ENCODE measurements around the gene BLID.
A peak's percentile ranks its signal among the peaks of the same experiment; 100 is the strongest.

Gene BLID

DNA sequence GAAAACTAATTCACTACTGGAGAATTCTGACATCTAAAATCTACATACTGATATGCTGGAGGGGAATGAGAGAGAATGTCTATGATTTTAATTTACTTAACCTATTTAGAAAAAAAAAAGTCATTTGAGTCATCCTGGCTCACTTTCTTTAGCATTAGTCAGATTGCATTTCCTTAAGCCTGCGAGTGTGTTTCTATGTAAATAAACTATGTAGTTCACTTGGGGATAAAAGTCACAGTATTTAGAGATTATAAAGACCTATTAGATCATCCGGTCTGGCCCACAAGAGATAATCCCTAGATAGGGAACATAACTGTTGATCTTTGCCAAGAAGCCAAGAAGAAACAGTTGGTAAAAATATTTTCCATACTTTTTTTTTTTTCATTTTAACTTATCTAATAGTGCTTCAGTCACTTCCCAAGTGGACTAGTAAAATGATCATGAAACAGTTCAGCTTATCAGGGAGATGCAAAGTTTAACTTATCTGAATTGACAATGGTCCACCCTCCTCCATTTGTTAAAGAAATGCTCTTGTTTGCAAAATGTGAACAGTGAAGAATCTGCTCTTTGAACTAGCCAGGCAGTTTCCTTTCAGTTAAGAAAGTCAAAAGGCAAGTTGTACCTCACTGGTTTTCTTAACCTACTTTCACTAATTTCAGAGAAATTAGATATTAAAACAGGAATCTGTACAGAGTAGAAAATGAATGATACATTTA lies 21.2 kb upstream of the BLID start:
- peaks cover 53% of the 10 kb centered on the region for H3K4me1 Mint-ChIP-seq
- H3K9me3 Mint-ChIP-seq, result no peaks in the 10 kb centered on the region
- no peaks in the 10 kb centered on the region for H3K36me3 Mint-ChIP-seq (ENCODE audit: low read depth)
- no peak for TF ChIP-seq CTCF (IDR thresholded peaks at IDR 0.05; ENCODE audit: unreplicated experiment in 3 of 3)
- no peaks in the 10 kb centered on the region for H3K27me3 Mint-ChIP-seq (ENCODE audit: low read depth)
- no peak overlapping the region for H3K4me3 Mint-ChIP-seq
- H3K27ac Mint-ChIP-seq, result peak overlapping the region in 2 of 3 experiments; percentile 44 to 59

- Mint-ChIP-seq H3K27ac (no peak overlapping the region), H3K4me1 (peaks cover 6% of the 10 kb centered on the region), H3K36me3 (ENCODE audit: low read depth) (peaks cover 5% of the 10 kb centered on the region), H3K27me3 (ENCODE audit: low read depth) (no peaks in the 10 kb centered on the region), H3K4me3 (no peak overlapping the region), H3K9me3 (no peaks in the 10 kb centered on the region)
- TF ChIP-seq CTCF (IDR thresholded peaks at IDR 0.05; ENCODE audit: unreplicated experiment in 3 of 3), result no peak
Measured at GRCh38 chr11:122131126-122131525, 15.1 kb upstream of the BLID start.

GRCh38 chr11:122128146-122128545 lies 12.1 kb upstream of the BLID start:
- H3K27ac Mint-ChIP-seq, result peak overlapping the region in 1 of 3 experiments; percentile 22
- H3K4me3 Mint-ChIP-seq, result no peak overlapping the region
- H3K27me3 Mint-ChIP-seq (ENCODE audit: low read depth), result no peaks in the 10 kb centered on the region
- H3K36me3 Mint-ChIP-seq (ENCODE audit: low read depth), result peaks cover 5% of the 10 kb centered on the region
- H3K9me3 Mint-ChIP-seq, result no peaks in the 10 kb centered on the region
- TF ChIP-seq CTCF (IDR thresholded peaks at IDR 0.05; ENCODE audit: unreplicated experiment in 3 of 3), result no peak
- no peaks in the 10 kb centered on the region for H3K4me1 Mint-ChIP-seq

DNA sequence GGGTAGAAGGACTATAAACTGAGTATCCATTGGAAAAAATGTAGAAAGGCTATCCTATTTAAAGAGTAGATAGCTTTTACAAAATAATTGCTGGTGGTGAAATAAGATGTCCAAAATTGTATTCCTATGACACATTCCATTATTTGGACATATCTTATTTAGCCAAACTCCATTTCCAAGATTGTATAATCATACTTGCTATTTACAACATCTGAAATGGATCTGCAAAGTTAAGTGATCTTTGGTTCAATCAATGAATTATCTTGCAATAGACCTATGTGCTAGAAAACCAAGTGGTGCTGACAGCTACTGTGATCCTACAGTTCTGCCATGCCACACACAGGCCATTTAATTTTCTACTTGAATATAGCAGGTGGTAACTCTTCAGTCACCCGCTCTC lies 11.0 kb upstream of the BLID start:
- TF ChIP-seq CTCF (IDR thresholded peaks at IDR 0.05; ENCODE audit: unreplicated experiment in 3 of 3), result no peak
- H3K4me1 Mint-ChIP-seq, result no peaks in the 10 kb centered on the region
- H3K27me3 Mint-ChIP-seq (ENCODE audit: low read depth), result no peaks in the 10 kb centered on the region
- H3K4me3 Mint-ChIP-seq, result no peak overlapping the region
- H3K36me3 Mint-ChIP-seq (ENCODE audit: low read depth), result peaks cover 5% of the 10 kb centered on the region
- no peaks in the 10 kb centered on the region for H3K9me3 Mint-ChIP-seq
- H3K27ac Mint-ChIP-seq, result no peak overlapping the region

DNA sequence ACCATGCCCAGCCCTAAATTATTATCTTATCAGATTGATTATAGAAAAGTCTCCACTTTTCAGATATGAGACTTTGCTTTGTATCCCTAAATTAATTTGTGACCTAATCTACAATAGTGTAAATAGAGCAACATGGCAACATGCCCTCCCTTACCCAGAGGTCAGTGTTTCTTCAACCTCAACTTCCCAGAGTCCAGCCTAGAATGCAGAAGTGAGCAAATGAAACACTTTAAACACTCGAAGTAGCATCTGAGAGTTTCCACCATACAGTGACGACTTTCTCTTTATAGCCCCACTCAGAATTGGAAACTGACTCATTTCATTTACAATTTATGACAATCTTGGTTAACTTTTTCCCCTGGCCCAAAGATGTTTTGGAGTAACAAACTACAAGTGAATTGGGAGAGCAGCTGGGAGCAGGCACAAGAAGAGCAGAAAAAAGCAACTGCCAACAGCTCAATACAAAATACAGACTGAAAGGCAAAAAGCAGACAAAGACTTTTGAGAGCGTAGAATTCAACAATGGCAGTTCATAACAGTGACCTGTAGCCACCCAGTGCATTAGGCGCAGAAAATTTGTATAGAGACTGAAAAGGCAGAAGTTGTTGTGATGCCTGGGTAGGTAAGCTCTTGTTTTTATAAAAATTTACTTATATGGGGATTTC lies 10.1 kb upstream of the BLID start:
- Mint-ChIP-seq H3K4me3 (no peak overlapping the region), H3K27ac (no peak overlapping the region), H3K9me3 (no peaks in the 10 kb centered on the region), H3K27me3 (ENCODE audit: low read depth) (no peaks in the 10 kb centered on the region), H3K4me1 (no peaks in the 10 kb centered on the region), H3K36me3 (ENCODE audit: low read depth) (peaks cover 5% of the 10 kb centered on the region)
- no peak for TF ChIP-seq CTCF (IDR thresholded peaks at IDR 0.05; ENCODE audit: unreplicated experiment in 3 of 3)

Measured in nephron (organoid).